PC-3 (cell line): Measurements from ENCODE around the gene YTHDF1. TPM values are rescaled to one million over a fixed set of nuclear protein-coding genes. Genes with fewer than 3 reads are reported as not detected.
"Not testable (repeated sequence)": the region's sequence is repeated elsewhere in the genome, so short reads cannot be mapped to it uniquely, and the experiment has no call there.

ENCODE experiments used
- ATAC-seq: fragments of 200-7000 bp; cut with Tn5 transposase; 2 replicates; pipeline ENCODE4 v1.9.1; 2020; ENCODE audit warnings: mild to moderate bottlenecking, moderate library complexity
- BruUV-seq: library from RNA; stranded (reverse); fragments of 400-500 nt; replicated peaks from 2 replicates; lab custom pipeline; 2021; lab: Mats Ljungman, UMichigan
- CTCF ChIA-PET: fragments of 300-600 bp; sonication (Branson Sonifier 250); formaldehyde crosslinking; loops from one replicate; lab custom pipeline; 2022; ENCODE audit warnings: antibody characterized with exemption; lab: Charles Lee
- POLR2A ChIA-PET: fragments of 300-600 bp; sonication (Branson Sonifier 250); formaldehyde crosslinking; loops from one replicate; lab custom pipeline; 2022; ENCODE audit warnings: antibody characterized with exemption; ENCODE audit not compliant: unreplicated experiment; lab: Charles Lee
- DNase-seq: peaks from one replicate; pipeline ENCODE4 v3.0.0-alpha.2; 2015
- H2AFZ ChIP-seq: fragments of 300-600 bp; sonication (generic); 2 replicates; pipeline ENCODE4 v1.6.0; 2016; ENCODE audit warnings: antibody characterized with exemption, low read length
- H3F3A ChIP-seq: fragments of 300-600 bp; sonication (generic); one replicate; pipeline ENCODE4 v1.6.0; 2017; ENCODE audit warnings: antibody characterized with exemption, low read length, control low read depth, mild to moderate bottlenecking; ENCODE audit not compliant: unreplicated experiment
- H3K27ac ChIP-seq: fragments of 300-600 bp; sonication (generic); 2 replicates; pipeline ENCODE4 v1.5.1; 2016; ENCODE audit warnings: mild to moderate bottlenecking, low read length
- H3K27me3 ChIP-seq: fragments of 300-600 bp; sonication (generic); 2 replicates; pipeline ENCODE4 v1.6.1; 2016; ENCODE audit warnings: low read length, mixed read lengths
- H3K36me3 ChIP-seq: fragments of 300-600 bp; sonication (generic); 2 replicates; pipeline ENCODE4 v1.6.1; 2016; ENCODE audit warnings: low read depth, mixed run types, low read length, mixed read lengths
- H3K4me1 ChIP-seq: fragments of 300-600 bp; sonication (generic); 2 replicates; pipeline ENCODE4 v1.5.1; 2016; ENCODE audit warnings: low read length; ENCODE audit not compliant: insufficient read depth
- H3K4me2 ChIP-seq: fragments of 300-600 bp; sonication (generic); 2 replicates; pipeline ENCODE4 v1.6.0; 2016; ENCODE audit warnings: low read length
- H3K4me3 ChIP-seq: fragments of 300-600 bp; sonication (generic); 2 replicates; pipeline ENCODE4 v1.5.1; 2016; ENCODE audit warnings: mild to moderate bottlenecking, low read length, mixed read lengths
- H3K79me2 ChIP-seq: fragments of 300-600 bp; sonication (generic); 2 replicates; pipeline ENCODE4 v1.6.1; 2017; ENCODE audit warnings: low read length, mixed read lengths
- H3K9ac ChIP-seq: fragments of 300-600 bp; sonication (generic); 2 replicates; pipeline ENCODE4 v1.6.0; 2016; ENCODE audit warnings: mild to moderate bottlenecking, low read length
- H3K9me2 ChIP-seq: fragments of 300-600 bp; sonication (generic); replicated peaks from 2 replicates; pipeline ENCODE4 v1.6.1; 2016; ENCODE audit warnings: mixed run types, low read length, mixed read lengths
- H3K9me3 ChIP-seq: fragments of 300-600 bp; sonication (generic); 2 replicates; pipeline ENCODE4 v1.6.1; 2016; ENCODE audit warnings: low read length, mixed read lengths
- H4K20me1 ChIP-seq: fragments of 300-600 bp; sonication (generic); 2 replicates; pipeline ENCODE4 v1.6.1; 2016; ENCODE audit warnings: low read length, mixed read lengths
- EZH2 ChIP-seq: fragments of 300-600 bp; sonication (generic); IDR thresholded peaks from one replicate; pipeline ENCODE4 v1.6.1; 2017; ENCODE audit warnings: antibody characterized with exemption, mild to moderate bottlenecking, low read length; ENCODE audit not compliant: unreplicated experiment
- EZH2phosphoT487 ChIP-seq: fragments of 300-600 bp; sonication (generic); IDR thresholded peaks from 2 replicates; pipeline ENCODE4 v1.6.1; 2018; ENCODE audit warnings: mild to moderate bottlenecking, antibody characterized with exemption, low read length, borderline replicate concordance
- intact Hi-C: fragments of 100-400 bp; cut with micrococcal nuclease; formaldehyde crosslinking; loops from 2 replicates; pipeline ENCODE4 v1.9.0; 2023
- total RNA-seq: library from RNA; depleted of rRNA; stranded (reverse); fragments of >200 nt; gene quantifications from 2 replicates; pipeline ENCODE4 v1.2.3, GENCODE V29; 2014
- TF ChIP-seq, protein P1 (sequence below): fragments of 300-600 bp; sonication (generic); conservative IDR thresholded peaks from 2 replicates; pipeline ENCODE4 v1.5.1; 2017; ENCODE audit warnings: antibody characterized with exemption, low read depth, mild to moderate bottlenecking, low read length

The YTHDF1 gene
- total RNA-seq, 1 experiment from 2014 or later = 30.0 TPM

DNA sequence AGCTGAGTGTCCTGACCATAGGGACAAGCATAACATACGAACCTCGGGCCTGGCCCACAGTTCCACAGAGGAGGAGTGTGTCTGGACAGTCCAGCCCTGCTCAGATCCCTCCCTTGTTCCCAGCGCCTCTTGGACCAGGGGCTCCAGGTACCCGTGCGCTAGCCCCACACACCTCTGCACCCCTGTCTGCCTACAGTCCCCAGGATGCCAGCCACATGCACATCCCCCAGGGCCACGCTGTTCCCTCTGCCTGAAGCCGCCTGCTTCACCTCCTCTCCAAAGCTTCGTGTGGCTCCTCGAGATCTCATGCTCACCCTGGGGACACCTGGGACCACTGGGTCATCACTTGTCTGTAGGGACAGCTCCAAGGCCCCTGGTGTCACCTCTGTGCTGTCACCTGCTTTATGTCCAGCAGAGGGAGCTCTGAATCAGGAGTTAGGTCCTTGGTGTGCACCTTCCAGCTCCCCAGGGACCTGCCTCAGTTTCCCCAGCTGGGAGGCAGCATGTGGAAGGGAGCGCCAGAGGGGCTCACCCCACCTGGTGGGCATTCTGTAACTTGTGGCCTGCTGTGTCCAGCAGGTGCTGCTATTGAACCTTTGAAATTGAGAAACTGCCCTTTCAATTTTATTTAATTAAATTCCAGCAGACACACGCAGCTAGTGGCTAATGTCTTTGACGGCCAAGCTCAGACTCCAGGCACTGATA lies 7.3 kb upstream of the YTHDF1 start:
- Histone ChIP-seq H3F3A (no peaks in the 10 kb centered on the region), H3K9ac (no peak overlapping the region), H3K9me3 (no peaks in the 10 kb centered on the region), H4K20me1 (no peaks in the 10 kb centered on the region), H2AFZ (no peak overlapping the region), H3K27ac (no peak overlapping the region), H3K79me2 (no peaks in the 10 kb centered on the region), H3K9me2 (no peaks in the 10 kb centered on the region), H3K4me1 (peaks cover 9% of the 10 kb centered on the region; the same call in 1 of the 2 replicates), H3K4me2 (no peak overlapping the region), H3K36me3 (no peaks in the 10 kb centered on the region), H3K4me3 (no peak overlapping the region), H3K27me3 (no peaks in the 10 kb centered on the region)
- TF ChIP-seq EZH2phosphoT487 (no peak), EZH2 (no peak)
- TF ChIP-seq, protein P1, sequence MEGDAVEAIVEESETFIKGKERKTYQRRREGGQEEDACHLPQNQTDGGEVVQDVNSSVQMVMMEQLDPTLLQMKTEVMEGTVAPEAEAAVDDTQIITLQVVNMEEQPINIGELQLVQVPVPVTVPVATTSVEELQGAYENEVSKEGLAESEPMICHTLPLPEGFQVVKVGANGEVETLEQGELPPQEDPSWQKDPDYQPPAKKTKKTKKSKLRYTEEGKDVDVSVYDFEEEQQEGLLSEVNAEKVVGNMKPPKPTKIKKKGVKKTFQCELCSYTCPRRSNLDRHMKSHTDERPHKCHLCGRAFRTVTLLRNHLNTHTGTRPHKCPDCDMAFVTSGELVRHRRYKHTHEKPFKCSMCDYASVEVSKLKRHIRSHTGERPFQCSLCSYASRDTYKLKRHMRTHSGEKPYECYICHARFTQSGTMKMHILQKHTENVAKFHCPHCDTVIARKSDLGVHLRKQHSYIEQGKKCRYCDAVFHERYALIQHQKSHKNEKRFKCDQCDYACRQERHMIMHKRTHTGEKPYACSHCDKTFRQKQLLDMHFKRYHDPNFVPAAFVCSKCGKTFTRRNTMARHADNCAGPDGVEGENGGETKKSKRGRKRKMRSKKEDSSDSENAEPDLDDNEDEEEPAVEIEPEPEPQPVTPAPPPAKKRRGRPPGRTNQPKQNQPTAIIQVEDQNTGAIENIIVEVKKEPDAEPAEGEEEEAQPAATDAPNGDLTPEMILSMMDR = peak; percentile 95
- DNase-seq (peak; percentile 61), ATAC-seq (peak; percentile 59)
- CTCF ChIA-PET = interaction anchor here (0.5 to 2.5 kb wide), 15 partner anchors 8 to 688 kb away, joined by 3 to 15 read pairs (median 4); no protein-coding TSS in a partner anchor
- intact Hi-C loops = loop anchor here (1.0 kb wide), 1 partner anchor 28 kb away; no protein-coding TSS in a partner anchor
- no TSS peak for BruUV-seq
- POLR2A ChIA-PET = interaction anchor here (0.5 kb wide), 1 partner anchor 25 kb away, joined by 3 read pairs; no protein-coding TSS in a partner anchor

DNA sequence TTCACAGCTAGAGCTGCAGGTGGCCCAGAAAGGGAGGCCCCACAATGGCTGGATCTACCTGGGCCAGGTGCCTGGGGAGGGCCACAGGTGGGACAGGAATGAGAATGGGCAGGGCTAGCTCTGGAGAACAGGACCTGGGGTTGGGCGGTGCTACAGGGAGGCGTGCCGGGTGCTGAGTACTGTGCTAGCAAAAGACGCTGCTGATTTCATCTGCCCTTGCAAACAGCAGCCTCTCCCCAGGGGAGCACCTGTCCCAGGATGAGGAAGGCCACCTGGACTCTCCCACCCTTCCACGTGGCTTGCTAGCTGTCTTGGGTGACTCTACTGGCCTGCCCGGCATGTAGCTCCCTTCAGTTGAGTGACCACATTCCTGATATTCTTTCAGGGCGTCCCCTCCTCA lies 6.6 kb upstream of the YTHDF1 start:
- peaks cover 9% of the 10 kb centered on the region; the same call in 1 of the 2 replicates for H3K4me1 ChIP-seq
- ChIA-PET POLR2A (interaction anchor here (0.5 kb wide), 1 partner anchor 26 kb away, joined by 3 read pairs; no protein-coding TSS in a partner anchor), CTCF (interaction anchor here (0.6 to 2.3 kb wide), 4 partner anchors 10 to 99 kb away, joined by 4 to 14 read pairs (median 8); no protein-coding TSS in a partner anchor)
- DNase-seq = peak; percentile 29
- H3K27me3 ChIP-seq = no peaks in the 10 kb centered on the region
- intact Hi-C loops = no loop called here
- no peak overlapping the region for H3K27ac ChIP-seq
- H3K9me2 ChIP-seq = no peaks in the 10 kb centered on the region
- no peak overlapping the region for H3K9ac ChIP-seq
- H3K4me2 ChIP-seq = no peak overlapping the region
- no peaks in the 10 kb centered on the region for H3K79me2 ChIP-seq
- H2AFZ ChIP-seq = no peak overlapping the region
- no TSS peak for BruUV-seq
- H3K4me3 ChIP-seq = no peak overlapping the region
- TF ChIP-seq EZH2 = no peak
- TF ChIP-seq EZH2phosphoT487 = no peak
- TF ChIP-seq, protein P1 = no peak
- no peaks in the 10 kb centered on the region for H3K9me3 ChIP-seq
- H3K36me3 ChIP-seq = no peaks in the 10 kb centered on the region
- H3F3A ChIP-seq = no peaks in the 10 kb centered on the region
- ATAC-seq = no peak
- no peaks in the 10 kb centered on the region for H4K20me1 ChIP-seq

DNA sequence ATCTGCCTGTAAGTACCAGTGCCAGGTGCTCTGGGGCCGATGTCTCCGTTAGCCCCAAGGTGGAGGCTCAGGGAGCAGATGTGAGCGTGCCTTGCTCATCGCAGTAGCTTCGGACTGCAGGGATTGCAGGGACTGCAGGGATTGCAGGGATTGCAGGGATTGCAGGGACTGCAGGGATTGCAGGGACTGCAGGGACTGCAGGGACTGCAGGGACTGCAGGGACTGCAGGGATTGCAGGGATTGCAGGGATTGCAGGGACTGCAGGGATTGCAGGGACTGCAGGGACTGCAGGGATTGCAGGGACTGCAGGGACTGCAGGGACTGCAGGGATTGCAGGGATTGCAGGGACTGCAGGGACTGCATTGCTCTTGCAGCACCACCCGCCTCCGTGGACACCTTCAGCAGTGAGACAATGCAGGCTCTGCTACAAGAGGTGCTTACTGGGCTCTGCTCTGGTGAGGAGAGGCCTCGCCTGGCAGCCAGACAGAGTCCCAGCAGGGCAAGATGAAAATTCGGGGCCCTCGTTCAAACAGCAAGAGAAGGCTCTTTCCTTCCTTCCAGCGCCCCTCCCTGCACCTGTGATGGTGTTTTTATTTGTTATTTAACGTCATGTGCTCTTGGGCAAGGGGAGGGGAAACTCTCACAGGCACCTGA lies 5.6 kb upstream of the YTHDF1 start:
- H3K27me3 ChIP-seq, DNase-seq, POLR2A ChIA-PET, BruUV-seq, H3K9me2 ChIP-seq, ATAC-seq, H3K9me3 ChIP-seq, intact Hi-C loops, H3K4me2 ChIP-seq, H2AFZ ChIP-seq, H3K4me3 ChIP-seq, H3K36me3 ChIP-seq, H4K20me1 ChIP-seq, H3K79me2 ChIP-seq, H3F3A ChIP-seq, H3K9ac ChIP-seq, H3K27ac ChIP-seq, CTCF ChIA-PET: not testable (repeated sequence)
- H3K4me1 ChIP-seq = peaks cover 14% of the 10 kb centered on the region
